ENCODE measurements around the gene TTI1.

Gene TTI1

GRCh38 chr20:38033330-38034107, at the start of gene TTI1, which contains the start of gene RPRD1B:
TSS of gene TTI1 (minus strand) at chr20:38033456. CDS start at chr20:38013816, 19,640 bp downstream.
TSS of gene RPRD1B (plus strand) at chr20:38033746. CDS start at chr20:38033948, 202 bp downstream.
- H3K4me3 ChIP-seq (ENCODE audit: low read depth, low read length) = peak within 1 kb of the TSS; percentile 95
- DNase-seq (ENCODE audit: low read depth, low spot score) = no peak
- CTCF ChIA-PET = interaction anchor here (0.7 to 5.2 kb wide), 10 partner anchors 8 to 469 kb away, joined by 3 to 43 read pairs (median 3); no protein-coding TSS in a partner anchor
- POLR2A ChIA-PET = interaction anchor here (0.6 to 1.9 kb wide), 4 partner anchors 9 to 17 kb away, joined by 3 to 9 read pairs (median 6); no protein-coding TSS in a partner anchor
- no peak for TF ChIP-seq CTCF (IDR thresholded peaks at IDR 0.05; ENCODE audit: insufficient read depth, low read length, missing control alignments)

GRCh38 chr20:38082894-38083293, 49.6 kb upstream of the TTI1 start:
- ChIA-PET POLR2A (no interaction called here), CTCF (interaction anchor here (1.1 to 24.2 kb wide), 7 partner anchors 9 to 519 kb away, joined by 3 to 521 read pairs (median 6); no protein-coding TSS in a partner anchor)
- TF ChIP-seq CTCF (IDR thresholded peaks at IDR 0.05; ENCODE audit: insufficient read depth, low read length, missing control alignments) = no peak
- no peak for DNase-seq (ENCODE audit: low read depth, low spot score)
- no peak overlapping the region for H3K4me3 ChIP-seq (ENCODE audit: low read depth, low read length)

- no peak for DNase-seq (ENCODE audit: low read depth, low spot score)
- ChIA-PET POLR2A (no interaction called here), CTCF (interaction anchor here (1.0 to 24.2 kb wide), 4 partner anchors 7 to 517 kb away, joined by 4 to 521 read pairs (median 38); no protein-coding TSS in a partner anchor)
- TF ChIP-seq CTCF (IDR thresholded peaks at IDR 0.05; ENCODE audit: insufficient read depth, low read length, missing control alignments) = no peak
- H3K4me3 ChIP-seq (ENCODE audit: low read depth, low read length) = no peak overlapping the region
Observed at GRCh38 chr20:38081575-38081974, 48.3 kb upstream of the TTI1 start.

DNA sequence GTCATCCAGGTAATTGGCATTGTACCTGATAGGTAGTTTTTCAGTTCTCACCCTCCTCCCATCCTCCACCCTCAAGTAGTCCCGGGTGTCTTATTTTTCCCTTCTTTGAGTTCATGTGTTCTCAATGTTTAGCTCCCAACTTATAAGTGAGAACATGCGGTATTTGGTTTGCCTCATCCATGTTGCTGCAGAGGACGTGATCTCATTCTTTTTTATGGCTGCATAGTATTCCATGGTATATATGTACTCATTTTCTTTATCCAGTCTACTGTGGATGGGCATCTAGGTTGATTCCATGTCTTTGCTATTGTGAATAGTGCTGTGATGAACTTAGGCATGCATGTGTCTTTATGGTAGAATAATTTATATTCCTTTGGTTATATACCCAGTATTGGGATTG, 46.1 kb upstream of the TTI1 start:
- CTCF ChIA-PET = interaction anchor here (0.8 to 24.2 kb wide), 7 partner anchors 9 to 141 kb away, joined by 3 to 521 read pairs (median 4); no protein-coding TSS in a partner anchor
- TF ChIP-seq CTCF (IDR thresholded peaks at IDR 0.05; ENCODE audit: insufficient read depth, low read length, missing control alignments) = no peak

GRCh38 chr20:38078084-38078483, 44.8 kb upstream of the TTI1 start:
- no peak for TF ChIP-seq CTCF (IDR thresholded peaks at IDR 0.05; ENCODE audit: insufficient read depth, low read length, missing control alignments)
- CTCF ChIA-PET = interaction anchor here (0.7 to 24.2 kb wide), 8 partner anchors 11 to 514 kb away, joined by 3 to 521 read pairs (median 4); no protein-coding TSS in a partner anchor
- H3K4me3 ChIP-seq (ENCODE audit: low read depth, low read length) = no peak overlapping the region
- POLR2A ChIA-PET = no interaction called here
- DNase-seq (ENCODE audit: low read depth, low spot score) = no peak

More for the DNA sequence above, 46.1 kb upstream of the TTI1 start:
- POLR2A ChIA-PET = no interaction called here
- no peak for DNase-seq (ENCODE audit: low read depth, low spot score)
- H3K4me3 ChIP-seq (ENCODE audit: low read depth, low read length) = no peak overlapping the region

GRCh38 chr20:38076548-38076947, 43.3 kb upstream of the TTI1 start:
- TF ChIP-seq CTCF (IDR thresholded peaks at IDR 0.05; ENCODE audit: insufficient read depth, low read length, missing control alignments) = no peak
- CTCF ChIA-PET = interaction anchor here (1.0 to 24.2 kb wide), 7 partner anchors 7 to 144 kb away, joined by 3 to 521 read pairs (median 46); no protein-coding TSS in a partner anchor
- no peak for DNase-seq (ENCODE audit: low read depth, low spot score)
- POLR2A ChIA-PET = no interaction called here
- H3K4me3 ChIP-seq (ENCODE audit: low read depth, low read length) = no peak overlapping the region

Measured in AG04449 (cell line).